NB4 (cell line): ENCODE data around the gene TTC31.
A peak's percentile ranks its signal among the peaks of the same experiment; 100 is the strongest.
"Not testable (repeated sequence)": the region's sequence is repeated elsewhere in the genome, so short reads cannot be mapped to it uniquely, and the experiment has no call there.

ENCODE experiments used
- DNase-seq: peaks from one replicate; pipeline ENCODE4 v3.0.0; 2010; ENCODE audit warnings: low read depth
- H3K4me3 ChIP-seq: one replicate; pipeline ENCODE4 v1.5.1; 2011; ENCODE audit warnings: mild to moderate bottlenecking, low read depth, low read length, moderate library complexity
- MYC ChIP-seq: IDR thresholded peaks from 2 replicates; pipeline ENCODE4 v1.6.1; 2011; ENCODE audit warnings: low read depth, low read length
- POLR2A ChIP-seq: IDR thresholded peaks from 2 replicates; pipeline ENCODE4 v1.6.1; 2011; ENCODE audit warnings: mild to moderate bottlenecking; ENCODE audit not compliant: insufficient read length; ENCODE audit errors: extremely low read depth
- TF ChIP-seq, protein P1 (sequence below): IDR thresholded peaks from 2 replicates; pipeline ENCODE4 v1.6.1; 2011; ENCODE audit warnings: low read depth, low read length
- TF ChIP-seq, protein P2 (sequence below): IDR thresholded peaks from one replicate; pipeline ENCODE4 v1.5.1; 2012; ENCODE audit warnings: low read depth, low read length

TTC31 gene

DNA sequence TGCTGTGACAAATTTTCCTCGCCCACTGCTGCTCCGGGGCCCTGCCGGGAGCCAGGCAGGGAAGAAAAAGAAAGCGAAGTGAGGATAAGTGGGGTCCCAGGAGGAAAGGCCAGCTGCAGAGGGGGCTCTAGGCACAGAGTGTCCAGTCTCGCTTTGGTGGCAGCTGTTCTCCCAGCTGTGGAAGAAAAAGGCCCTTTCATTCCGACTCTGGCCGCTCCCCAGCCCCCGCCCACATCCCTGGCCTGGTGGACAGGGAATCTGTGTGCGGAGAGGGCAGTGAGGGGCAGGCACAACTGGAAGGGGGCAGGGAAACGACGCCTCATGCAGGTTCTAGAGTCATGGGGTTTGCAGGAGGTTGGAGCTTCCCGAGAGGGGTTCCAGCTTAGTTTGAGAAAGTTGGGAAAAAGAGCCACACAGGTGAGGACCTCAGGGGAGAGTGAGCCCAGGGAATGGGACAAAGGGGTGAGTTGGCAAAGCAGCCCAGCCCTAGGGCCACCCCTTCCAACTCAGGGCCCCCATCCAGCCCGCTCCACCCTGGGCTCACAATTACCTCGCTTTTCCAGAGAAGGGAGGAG lies 43.0 kb upstream of the TTC31 start:
- no peak for TF ChIP-seq MYC
- TF ChIP-seq, protein P1, sequence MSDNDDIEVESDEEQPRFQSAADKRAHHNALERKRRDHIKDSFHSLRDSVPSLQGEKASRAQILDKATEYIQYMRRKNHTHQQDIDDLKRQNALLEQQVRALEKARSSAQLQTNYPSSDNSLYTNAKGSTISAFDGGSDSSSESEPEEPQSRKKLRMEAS: no peak
- no peak for TF ChIP-seq POLR2A
- TF ChIP-seq, protein P2, sequence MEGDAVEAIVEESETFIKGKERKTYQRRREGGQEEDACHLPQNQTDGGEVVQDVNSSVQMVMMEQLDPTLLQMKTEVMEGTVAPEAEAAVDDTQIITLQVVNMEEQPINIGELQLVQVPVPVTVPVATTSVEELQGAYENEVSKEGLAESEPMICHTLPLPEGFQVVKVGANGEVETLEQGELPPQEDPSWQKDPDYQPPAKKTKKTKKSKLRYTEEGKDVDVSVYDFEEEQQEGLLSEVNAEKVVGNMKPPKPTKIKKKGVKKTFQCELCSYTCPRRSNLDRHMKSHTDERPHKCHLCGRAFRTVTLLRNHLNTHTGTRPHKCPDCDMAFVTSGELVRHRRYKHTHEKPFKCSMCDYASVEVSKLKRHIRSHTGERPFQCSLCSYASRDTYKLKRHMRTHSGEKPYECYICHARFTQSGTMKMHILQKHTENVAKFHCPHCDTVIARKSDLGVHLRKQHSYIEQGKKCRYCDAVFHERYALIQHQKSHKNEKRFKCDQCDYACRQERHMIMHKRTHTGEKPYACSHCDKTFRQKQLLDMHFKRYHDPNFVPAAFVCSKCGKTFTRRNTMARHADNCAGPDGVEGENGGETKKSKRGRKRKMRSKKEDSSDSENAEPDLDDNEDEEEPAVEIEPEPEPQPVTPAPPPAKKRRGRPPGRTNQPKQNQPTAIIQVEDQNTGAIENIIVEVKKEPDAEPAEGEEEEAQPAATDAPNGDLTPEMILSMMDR: no peak
- no peak for DNase-seq
- H3K4me3 ChIP-seq: peak overlapping the region; percentile 51

DNA sequence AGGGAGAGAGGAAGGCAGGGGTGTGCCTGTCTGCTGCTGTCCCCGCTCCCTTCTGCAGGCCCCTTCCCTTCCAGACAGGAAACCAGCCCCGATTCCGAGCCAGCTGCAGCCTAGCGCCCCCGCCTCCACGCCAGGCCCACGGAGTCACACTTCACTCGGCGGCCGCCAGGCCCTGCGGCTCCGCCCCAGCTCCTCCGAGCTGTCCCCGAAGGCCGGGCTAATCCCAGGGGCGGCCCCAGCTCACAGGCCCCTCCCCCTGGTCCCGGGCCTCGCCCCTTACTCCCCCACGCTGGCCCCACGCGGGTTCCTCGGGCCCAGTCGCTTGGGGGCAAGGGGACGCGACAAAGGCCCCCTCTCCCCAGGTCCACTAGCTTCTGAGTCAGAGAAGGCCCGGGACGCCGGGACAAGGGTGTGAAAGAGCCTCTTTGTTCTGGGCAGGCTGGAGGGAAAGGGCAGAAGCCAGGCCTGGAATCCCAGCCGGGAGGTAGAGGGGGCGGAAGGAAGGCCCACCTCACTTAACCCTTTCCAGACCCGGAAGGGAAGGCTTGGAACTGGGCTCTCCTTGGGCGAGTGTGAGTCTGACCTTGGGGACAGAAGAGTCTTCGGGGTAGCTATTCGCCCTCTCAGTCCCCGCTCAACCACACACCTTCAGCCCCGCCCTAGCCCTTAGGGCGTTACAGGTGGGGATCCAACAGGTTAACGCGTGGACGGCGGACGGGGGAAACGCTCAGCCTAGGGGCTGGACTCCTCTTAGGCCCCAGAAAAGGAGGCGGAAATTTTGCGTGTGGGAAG lies 42.3 kb upstream of the TTC31 start:
- DNase-seq: peak; percentile 92
- H3K4me3 ChIP-seq: peak overlapping the region; percentile 51
- TF ChIP-seq MYC (peak; percentile 28; the same call in 1 of the 2 replicates), POLR2A (peak; percentile 34)
- TF ChIP-seq, protein P2: no peak
- TF ChIP-seq, protein P1: 0 out of 2 replicates have a peak, but pooled peaks have one; percentile 5

DNA sequence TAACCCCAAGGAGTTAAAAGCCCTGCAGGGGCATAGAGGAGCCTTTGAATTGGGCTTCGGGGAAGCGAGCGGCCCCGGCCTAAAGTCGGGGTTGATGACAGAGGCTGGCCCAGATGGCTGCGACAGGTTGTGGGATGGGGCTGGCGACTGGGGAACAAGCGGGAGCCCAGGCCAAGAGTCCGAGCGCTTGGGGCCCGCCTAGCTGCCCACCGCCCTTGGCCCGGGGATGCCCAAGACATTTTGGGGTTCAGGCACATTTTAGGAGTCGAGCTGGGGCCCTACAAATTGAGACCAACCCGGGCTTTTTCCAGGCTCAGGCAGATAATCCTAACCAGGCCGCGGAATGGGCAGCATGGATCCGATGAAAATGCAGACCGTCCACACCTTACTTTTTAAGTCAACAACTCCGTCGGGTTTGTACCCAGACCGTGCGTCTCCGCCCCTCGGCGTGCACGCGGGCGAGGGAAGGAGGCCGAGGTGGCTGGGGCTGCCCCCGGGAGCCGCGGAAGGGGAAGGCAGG lies 41.7 kb upstream of the TTC31 start:
- no peak for DNase-seq
- no peak overlapping the region for H3K4me3 ChIP-seq
- TF ChIP-seq POLR2A: no peak
- TF ChIP-seq, protein P2: no peak
- TF ChIP-seq, protein P1: no peak
- no peak for TF ChIP-seq MYC

DNA sequence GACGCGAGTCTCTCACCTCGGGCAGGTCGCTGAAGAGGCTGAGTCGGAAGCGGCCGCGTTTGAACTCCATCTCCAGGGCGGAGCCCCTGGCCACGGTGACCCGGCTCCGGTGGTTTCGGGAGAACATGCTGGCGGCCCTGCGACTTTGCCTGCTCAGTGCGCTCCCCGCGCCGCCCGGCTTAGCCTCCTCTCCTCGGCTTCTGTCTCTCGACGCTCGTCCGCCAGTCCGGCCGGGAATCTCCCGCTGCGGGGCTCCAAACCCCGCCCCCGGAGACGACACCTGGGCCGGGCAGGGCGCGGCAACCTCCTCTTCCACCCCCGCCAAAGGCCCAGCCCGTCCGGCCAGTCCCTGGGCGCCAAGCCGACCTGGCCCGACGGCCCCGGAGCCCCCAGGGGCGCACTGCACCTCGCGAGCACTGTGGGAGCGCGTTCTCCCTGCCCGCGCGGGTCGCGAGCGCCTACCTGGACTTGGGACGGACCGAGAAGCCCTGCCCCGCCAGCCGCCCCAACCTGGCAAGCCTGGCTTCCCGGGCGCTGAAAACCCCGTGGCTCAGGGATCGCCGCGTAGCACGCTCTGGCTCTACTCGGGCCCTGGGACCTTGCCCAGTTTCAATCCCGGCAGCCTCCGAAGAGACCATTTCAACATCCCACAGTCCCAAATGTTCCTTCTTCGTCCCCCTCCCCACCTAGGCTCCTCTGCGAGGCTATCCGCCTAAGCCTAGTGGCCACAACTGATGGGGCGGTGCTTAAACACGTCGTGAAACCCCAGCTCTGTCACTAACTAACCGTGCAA lies 41.0 kb upstream of the TTC31 start, which contains the start of gene RTKN:
RTKN (minus strand) TSS at position 248 of the 793 bp plus-strand sequence; CDS start at position 127, 121 bp downstream.
- TF ChIP-seq, protein P2: no peak
- TF ChIP-seq MYC: no peak
- TF ChIP-seq, protein P1: no peak
- no peak for TF ChIP-seq POLR2A
- no peak within 1 kb of the TSS for H3K4me3 ChIP-seq
- DNase-seq: no peak

DNA sequence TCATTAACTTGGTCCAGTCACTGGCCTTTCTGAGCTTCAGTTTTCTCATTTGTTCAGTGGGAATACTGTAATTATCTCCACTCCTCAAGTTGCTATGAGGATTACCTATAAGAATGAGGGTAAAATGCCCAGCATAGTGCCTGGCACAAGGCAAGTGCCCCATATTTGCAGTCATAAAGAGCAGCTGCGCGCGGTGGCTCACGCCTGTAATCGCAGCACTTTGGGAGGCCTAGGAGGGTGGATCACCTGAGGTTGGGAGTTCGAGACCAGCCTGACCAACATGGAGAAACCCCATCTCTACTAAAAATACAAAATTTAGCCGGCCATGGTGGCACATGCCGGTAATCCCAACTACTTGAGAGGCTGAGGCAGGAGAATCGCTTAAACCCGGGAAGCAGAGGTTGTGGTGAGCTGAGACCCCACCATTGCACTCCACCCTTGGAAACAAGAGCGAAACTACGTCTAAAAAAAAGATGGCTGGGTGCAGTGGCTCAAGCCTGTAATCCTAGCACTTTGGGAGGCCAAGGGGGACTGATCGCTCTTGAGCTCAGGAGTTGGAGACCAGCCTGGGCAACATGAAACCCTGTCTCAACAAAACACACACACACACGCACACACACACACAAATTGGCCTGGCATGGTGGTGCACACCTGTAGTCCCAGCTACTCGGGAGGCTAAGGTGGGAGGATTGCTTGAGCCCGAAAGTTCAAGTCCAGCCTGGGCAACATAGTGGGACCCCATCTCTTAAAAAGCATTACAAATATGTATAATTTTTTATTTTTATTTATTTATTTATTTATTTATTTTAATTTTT lies 40.2 kb upstream of the TTC31 start:
- H3K4me3 ChIP-seq: not testable (repeated sequence)

More for the DNA sequence above, 40.2 kb upstream of the TTC31 start:
- DNase-seq: not testable (repeated sequence)
